M059J (cell line): Measurements from ENCODE around the gene DENND1A. TPM values are rescaled to one million over a fixed set of nuclear protein-coding genes. Genes with fewer than 3 reads are reported as not detected.

Source experiments
- DNase-seq: peaks from one replicate; pipeline ENCODE4 v3.0.0-alpha.2; 2012; ENCODE audit warnings: low read depth
- total RNA-seq: library from RNA; depleted of rRNA; stranded (reverse); fragments of >200 nt; shearing (Covaris generic); gene quantifications from 2 replicates; pipeline ENCODE4 v1.2.3, GENCODE V29; 2014

DENND1A gene
- total RNA-seq, 1 experiment from 2014 or later = 15.7 TPM

DNA sequence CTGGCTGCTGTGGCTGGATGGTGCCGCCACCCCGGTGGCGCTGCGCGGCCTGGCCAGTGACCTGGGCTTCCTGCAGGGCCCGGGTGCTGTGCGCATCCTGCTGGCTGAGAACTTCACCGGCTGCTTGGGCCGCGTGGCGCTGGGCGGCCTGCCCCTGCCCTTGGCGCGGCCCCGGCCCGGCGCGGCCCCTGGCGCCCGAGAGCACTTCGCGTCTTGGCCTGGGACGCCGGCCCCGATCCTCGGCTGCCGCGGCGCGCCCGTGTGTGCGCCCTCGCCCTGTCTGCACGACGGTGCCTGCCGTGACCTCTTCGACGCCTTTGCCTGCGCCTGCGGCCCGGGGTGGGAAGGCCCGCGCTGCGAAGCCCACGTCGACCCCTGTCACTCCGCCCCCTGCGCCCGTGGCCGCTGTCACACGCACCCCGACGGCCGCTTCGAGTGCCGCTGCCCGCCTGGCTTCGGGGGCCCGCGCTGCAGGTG lies 556.4 kb downstream of the DENND1A start:
- DNase-seq = no peak

DNA sequence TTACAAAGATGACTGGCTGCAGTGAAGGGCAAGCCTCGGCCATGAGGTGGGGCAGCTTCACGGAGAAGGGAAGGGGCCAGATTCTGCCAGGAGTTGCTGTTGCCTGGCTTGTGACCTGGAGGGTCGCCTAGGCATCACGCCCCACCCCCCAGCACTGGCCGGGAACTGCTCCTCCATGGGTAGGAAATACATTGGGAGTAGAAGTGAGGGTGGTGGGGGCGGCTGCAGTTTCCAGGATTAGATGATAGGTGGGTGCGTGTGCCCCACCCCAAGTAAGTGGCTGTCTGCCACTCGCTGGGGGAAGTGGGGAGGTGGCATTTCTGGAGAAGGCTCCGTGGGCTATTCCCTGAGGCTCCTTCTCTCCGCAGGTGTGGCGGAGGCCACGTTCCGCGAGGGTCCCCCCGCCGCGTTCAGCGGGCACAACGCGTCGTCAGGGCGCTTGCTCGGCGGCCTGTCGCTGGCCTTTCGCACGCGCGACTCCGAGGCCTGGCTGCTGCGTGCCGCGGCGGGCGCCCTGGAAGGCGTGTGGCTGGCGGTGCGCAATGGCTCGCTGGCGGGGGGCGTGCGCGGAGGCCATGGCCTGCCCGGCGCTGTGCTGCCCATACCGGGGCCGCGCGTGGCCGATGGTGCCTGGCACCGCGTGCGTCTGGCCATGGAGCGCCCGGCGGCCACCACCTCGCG lies 557.0 kb downstream of the DENND1A start:
- no peak for DNase-seq

DNA sequence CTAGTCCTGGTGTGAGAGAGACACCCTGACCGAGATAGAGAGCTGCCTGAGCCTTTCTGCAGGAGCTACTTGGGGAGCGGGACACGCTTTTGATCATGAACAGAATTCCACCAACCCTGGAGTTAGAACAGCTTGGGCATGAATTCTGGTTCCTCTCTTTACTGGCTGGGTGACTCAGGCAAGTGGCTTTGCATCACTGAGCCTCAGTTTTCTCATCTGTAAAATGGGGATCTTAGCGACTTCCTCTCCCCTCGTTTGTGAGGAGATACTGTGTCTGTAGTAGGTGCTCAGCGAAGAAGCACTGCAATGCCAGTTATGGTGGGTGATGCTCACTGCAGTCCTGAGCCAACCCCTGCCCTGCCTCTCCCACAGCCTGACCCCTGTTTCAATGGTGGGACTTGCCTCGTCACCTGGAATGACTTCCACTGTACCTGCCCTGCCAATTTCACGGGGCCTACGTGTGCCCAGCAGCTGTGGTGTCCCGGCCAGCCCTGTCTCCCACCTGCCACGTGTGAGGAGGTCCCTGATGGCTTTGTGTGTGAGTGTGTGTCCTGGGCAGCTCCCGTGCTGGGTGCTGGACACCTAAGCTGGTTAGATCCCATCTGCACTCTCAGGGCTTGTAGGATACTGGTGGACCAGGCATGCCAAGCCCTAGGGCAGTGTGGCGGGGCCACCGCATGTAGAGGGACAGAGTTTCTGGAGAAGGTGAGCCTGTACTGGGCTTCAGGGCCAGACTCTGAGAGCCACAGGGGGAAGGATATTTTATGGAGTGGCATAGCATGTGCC lies 557.9 kb downstream of the DENND1A start:
- DNase-seq = no peak

DNA sequence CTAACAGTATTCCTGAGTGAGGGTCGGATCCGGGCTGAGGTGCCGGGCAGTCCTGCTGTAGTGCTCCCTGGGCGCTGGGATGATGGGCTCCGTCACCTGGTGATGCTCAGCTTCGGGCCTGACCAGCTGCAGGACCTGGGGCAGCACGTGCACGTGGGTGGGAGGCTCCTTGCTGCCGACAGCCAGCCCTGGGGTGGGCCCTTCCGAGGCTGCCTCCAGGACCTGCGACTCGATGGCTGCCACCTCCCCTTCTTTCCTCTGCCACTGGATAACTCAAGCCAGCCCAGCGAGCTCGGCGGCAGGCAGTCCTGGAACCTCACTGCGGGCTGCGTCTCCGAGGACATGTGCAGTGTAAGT lies 558.7 kb downstream of the DENND1A start:
- DNase-seq = no peak

DNA sequence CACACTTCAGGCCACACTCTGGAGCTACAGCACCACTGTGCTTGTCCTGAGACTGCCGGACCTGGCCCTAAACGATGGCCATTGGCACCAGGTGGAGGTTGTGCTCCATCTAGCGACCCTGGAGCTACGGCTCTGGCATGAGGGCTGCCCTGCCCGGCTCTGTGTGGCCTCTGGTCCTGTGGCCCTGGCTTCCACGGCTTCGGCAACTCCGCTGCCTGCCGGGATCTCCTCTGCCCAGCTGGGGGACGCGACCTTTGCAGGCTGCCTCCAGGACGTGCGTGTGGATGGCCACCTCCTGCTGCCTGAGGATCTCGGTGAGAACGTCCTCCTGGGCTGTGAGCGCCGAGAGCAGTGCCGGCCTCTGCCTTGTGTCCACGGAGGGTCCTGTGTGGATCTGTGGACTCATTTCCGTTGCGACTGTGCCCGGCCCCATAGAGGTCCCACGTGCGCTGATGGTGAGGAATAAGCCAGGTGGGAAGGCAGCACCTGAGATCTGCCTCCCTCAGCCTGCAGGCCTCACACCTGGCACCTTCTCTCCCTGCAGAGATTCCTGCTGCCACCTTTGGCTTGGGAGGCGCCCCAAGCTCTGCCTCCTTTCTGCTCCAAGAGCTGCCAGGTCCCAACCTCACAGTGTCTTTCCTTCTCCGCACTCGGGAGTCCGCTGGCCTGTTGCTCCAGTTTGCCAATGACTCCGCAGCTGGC lies 559.2 kb downstream of the DENND1A start:
- DNase-seq = peak; percentile 28

DNA sequence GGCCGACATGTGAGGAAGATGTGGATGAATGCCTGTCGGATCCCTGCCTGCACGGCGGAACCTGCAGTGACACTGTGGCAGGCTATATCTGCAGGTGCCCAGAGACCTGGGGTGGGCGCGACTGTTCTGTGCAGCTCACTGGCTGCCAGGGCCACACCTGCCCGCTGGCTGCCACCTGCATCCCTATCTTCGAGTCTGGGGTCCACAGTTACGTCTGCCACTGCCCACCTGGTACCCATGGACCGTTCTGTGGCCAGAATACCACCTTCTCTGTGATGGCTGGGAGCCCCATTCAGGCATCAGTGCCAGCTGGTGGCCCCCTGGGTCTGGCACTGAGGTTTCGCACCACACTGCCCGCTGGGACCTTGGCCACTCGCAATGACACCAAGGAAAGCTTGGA lies 559.8 kb downstream of the DENND1A start:
- DNase-seq = no peak

DNA sequence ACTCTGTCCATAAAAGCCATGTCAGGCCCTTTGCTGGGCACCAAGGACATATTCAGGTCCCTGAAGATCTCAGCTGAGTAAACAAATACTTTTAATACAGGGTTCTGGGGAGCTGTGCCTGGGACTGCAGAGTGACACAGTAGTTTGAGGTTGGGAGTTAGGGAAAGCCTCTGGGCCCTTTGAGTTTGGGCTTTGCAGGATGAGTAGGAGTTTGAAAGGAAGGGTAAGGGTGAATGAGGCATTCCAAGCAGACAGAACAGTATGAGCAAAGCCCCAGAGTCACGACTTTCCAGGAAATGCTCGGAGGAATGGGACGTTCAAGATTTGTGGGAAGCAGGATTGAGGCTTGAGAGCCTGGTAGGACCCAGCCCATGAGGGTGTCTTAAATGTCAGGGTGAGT lies 560.6 kb downstream of the DENND1A start:
- DNase-seq = no peak

DNA sequence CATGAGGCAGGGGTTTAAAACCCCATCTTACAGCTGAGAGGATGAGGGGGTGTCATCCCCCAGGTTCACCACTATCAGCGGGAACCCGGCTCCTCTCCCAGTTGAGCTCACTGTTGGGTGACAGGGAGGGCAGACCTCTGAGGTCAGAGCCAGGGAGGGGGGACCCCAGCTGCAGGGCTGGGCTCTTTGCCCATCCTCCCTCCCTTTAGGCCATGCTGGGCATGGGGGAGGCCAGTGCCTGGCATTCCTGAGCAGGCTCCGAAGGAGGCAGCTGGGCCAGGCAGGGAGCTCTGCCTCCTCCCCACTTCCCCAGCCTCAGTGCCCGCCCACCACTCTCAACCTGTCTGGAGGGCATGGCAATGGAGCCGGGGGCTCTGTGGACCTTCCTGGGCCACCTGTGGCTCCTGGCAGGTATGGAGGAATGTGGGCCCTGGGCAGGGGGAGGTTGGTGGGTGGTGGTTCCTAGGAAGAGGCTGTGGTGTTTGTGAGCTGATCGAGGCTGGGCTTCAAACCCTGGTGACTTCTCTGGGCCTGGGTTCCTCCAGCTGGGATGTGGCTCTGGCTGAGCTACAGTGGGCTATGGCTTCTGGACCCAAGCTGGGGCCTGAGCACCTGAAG lies 561.3 kb downstream of the DENND1A start:
- no peak for DNase-seq

DNA sequence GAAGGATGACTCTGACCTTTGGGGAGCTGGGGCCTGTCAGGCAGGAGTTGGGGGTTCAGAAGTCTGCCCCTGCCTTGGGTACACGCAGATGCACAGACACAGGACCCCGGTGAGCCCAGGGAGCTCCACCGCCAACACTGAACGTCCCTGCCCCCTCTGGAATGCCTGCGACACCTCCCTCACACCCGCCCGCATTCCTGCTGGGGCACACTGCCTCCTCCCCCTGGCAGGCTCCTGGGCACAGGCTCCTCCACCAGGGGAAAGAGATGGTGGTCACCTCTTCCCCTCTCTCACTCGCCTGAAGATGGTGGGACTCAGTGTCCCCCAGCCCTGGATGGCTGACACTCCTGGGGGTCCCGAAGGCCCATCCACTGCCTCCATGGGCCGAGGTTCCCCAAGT lies 561.9 kb downstream of the DENND1A start:
- no peak for DNase-seq

DNA sequence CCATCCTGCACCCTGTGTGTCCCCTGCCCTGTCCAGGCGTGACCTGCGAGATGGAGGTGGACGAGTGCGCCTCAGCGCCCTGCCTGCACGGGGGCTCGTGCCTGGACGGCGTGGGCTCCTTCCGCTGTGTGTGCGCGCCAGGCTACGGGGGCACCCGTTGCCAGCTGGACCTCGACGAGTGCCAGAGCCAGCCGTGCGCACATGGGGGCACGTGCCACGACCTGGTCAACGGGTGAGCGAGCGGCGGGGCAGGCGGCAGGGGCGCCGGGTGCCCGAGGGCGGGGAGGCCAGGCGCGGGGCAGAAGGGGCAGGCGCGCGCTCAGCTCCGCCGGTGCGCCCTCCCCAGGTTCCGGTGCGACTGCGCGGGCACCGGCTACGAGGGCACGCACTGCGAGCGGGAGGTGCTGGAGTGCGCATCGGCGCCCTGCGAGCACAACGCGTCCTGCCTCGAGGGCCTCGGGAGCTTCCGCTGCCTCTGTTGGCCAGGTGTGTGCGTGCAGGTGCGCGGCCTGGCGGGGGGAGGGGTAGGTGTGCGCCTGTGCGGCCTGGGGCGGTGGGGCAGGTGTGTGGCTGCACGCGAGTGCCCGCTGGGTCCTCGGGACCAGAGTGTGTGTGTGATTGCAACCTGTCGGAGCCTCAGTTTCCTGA lies 563.9 kb downstream of the DENND1A start:
- DNase-seq = no peak

DNA sequence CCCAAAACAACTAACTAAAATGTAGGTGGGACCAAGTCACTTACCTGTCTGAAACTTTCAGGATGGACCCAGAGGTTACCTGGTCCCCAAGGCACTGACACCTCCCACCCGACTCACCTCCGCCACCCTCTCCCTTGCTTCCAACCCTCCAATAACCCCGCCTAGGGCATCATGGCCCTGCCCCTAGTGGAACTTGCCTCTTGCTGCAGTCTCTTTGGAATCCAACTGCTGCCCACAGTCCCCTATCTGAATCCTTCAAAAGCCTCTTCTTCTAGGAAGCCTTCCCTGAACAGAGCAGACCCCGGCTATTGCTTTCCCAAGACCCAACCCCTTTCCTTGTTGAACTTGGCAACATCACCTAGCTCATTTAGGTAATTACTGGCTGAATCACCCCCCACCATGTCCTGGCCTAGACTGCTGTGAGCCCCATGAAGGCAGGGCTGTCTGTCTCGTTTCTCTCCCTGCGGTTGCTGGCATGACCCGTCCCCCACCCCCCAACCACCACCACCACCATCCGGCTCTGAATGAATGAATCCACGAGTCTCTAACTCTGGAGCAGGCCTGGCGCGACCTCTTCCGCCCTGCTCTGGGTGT lies 564.5 kb downstream of the DENND1A start:
- DNase-seq = no peak

DNA sequence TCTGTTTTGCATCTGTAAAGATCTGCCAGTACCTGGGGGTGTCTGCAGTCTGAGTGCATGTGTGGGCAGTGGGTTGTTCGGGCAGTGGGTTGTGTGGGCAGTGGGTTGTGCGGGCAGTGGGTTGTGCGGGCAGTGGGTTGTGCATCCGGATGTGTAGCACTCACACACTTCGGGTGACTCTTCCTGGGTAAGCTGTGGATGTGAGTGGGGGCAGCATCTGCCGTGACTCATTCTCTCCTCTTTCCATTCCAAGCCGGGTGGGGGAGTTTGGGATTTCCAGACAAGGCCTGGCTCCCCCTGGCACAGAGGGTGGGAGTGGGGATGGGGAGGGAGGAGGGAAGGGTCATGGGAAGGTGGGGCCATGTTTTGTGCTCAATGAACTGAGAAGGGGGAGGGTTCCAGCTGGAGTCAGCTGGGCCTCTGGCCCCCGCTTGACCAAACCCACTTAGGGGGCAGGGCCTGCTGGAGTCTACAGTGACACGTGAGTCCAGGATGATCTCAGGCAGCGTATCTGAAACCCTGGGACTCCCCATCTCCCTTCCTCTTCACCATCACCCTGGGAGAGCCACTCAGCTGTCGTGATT lies 565.6 kb downstream of the DENND1A start:
- DNase-seq = peak; percentile 47

DNA sequence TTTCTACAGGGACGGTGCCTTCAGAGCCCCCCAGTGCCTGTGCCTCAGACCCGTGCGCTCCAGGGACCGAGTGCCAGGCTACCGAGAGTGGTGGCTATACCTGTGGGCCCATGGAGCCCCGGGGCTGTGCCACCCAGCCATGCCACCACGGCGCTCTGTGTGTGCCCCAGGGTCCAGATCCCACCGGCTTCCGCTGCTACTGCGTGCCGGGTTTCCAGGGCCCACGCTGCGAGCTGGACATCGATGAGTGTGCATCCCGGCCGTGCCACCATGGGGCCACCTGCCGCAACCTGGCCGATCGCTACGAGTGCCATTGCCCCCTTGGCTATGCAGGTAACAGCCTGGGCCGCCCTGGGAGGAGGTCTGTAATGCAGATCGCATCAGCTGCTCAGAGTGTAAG lies 567.1 kb downstream of the DENND1A start:
- no peak for DNase-seq

DNA sequence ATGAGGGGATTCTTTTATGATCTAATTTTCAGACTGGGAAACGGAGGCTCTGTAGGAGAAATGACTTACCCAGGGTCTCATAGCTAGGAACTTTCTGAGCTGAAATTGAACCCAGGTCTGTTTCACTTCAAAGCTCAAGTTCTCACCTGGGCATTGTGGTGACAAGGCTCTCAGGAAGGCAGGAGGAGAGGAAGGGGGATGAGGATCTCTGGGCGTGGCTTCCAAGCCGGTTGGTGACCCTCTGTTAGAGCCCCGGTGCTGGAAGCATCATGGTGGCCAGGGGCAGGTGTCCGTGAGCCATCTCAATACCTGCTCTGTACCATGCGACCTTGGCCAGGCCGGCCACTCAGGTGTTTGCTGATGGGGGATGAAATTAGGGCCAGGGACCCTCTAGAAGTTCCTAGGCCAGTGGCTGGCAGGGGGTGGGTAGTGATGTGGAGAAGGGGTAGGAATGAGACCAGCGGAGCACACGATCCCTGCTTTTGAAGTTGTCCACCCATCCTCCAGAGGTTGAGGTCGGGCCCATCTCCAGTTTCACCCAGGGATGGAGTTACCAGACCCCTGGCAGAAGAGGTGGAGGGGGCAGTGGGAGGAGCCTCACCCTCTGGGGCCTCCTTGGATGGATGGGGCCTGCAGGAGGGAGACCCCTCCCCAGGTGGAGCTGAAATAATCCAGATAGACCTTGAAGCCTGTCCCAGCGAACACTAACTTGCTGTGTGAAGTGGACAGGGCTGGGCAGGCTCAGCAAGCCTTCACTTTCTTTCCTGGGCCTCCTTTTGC lies 568.0 kb downstream of the DENND1A start:
- DNase-seq = no peak

DNA sequence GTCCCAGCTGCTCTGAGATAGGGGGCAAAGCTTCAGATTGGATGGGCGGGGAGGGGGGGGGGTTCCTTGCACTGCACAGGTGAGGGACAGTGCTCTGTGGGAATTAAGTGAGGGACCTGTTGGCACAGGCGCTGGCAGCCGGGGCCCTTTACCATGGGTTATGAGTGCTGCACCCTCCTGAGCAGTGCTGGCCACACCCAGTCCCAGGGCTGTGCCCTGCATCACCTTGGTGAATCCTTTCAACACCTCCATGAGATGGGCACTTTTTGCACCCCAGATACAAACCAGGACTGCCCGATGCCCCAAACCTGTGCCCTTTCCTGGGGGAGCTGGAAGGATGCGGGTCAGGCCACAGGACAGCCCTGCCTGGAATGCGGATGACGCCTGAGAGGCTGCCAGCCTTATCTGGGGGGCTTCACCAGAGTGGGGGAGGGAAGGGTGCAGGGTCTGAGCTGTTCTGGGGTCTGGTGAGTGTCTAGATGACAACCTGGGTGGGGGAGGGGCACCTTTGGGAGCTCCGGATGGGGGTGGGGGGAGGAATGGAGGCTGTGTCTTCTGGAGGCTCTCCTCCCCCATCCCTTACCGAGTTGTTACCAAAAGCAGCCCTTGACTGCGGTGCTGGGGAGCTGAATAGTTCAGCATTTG lies 568.7 kb downstream of the DENND1A start:
- no peak for DNase-seq

DNA sequence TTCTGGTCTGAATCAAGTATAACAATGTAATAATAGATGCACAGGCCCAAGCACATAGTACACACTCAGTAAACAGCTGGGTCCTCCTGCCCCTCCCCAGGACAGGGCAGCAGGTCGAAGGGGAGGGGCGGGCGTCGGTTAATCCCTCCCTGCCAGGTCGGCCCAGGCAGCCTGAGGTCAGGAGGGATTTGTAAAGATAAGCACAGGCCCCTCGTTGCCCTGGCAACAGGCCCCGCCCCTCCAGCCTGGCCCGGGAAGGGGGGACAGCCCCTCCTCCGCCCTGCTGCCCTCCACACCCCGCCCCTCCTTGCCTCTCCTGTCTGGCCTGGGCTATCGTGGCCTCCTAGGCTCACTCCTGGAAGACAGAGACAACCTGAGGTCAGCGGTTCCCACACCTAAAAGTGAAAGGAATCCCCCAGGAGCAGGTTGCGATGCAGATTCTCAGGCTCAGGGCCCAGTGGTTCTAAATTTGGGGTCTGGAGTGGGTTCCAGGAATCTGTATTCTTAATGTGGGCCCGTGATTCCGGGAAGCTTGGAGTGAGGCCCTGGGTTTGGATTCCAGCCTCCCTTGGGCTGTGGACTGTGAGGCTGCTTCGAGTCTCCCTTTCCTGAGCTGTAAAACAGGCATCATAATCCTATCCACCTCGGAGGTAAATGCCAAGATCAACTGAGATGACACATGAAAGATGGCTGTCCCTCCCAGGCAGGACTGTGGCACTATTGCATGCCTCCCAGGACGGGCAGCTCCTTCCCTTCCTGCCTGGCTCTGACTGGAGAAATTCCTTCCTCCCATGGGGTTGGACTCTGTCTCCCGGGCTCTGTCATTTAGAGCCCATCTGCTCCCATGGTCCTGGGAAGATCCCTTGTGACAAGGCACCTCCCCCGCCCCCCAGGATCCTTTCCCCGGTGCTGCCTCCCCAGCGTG lies 569.5 kb downstream of the DENND1A start:
- no peak for DNase-seq

DNA sequence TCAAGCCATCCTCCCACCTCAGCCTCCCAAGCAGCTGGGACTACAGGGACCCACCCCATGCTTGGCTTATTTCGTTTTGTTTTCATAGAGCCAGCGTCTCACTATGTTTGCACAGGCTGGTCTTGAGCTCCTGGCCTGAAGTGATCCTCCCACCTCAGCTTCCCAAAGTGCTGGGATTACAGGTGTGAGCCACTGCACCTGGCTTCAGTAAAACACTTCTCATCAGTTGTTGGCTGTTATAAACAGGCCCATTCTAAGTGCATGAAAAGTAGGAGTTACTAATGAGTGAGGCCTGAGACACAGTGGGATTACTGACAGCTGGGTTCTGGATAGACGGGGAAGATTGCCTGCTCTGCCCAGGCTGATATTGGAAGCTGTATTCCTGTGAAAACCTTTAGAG lies 570.4 kb downstream of the DENND1A start:
- DNase-seq = no peak

DNA sequence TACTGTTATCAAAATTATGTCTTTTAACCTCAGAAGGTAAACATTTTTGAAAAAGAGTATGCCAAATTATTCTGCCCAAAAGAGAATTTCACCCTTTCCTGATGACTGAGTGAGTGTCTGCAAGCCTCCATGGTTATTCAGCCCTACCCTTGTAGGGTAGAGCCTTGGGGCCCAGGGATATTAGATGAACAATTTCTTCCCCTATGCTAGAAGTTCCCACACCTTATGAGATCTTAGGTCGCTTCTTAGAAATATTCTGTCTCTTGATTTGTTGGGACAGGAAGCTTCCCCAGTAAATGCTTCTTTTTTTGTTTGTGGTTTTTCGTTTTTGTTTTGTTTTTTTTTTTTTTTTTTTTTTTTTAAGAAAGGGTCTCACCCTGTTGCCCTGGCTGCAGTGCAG lies 570.8 kb downstream of the DENND1A start:
- DNase-seq = no peak
